ENCODE measurements around the gene RIC8B. TPM values are rescaled to one million over a fixed set of nuclear protein-coding genes. Genes with fewer than 3 reads are reported as not detected.
A peak's percentile ranks its signal among the peaks of the same experiment; 100 is the strongest.

RIC8B gene
- polyA plus RNA-seq, 1 donor (not counting 4 experiments of a cell fraction or from before 2014, with no cell fraction given): 6.8 TPM

GRCh38 chr12:106906715-106907114, 132.2 kb downstream of the RIC8B start:
- TF ChIP-seq EZH2 (IDR thresholded peaks at IDR 0.05; ENCODE audit: low read length): no peak
- TF ChIP-seq, protein P1, sequence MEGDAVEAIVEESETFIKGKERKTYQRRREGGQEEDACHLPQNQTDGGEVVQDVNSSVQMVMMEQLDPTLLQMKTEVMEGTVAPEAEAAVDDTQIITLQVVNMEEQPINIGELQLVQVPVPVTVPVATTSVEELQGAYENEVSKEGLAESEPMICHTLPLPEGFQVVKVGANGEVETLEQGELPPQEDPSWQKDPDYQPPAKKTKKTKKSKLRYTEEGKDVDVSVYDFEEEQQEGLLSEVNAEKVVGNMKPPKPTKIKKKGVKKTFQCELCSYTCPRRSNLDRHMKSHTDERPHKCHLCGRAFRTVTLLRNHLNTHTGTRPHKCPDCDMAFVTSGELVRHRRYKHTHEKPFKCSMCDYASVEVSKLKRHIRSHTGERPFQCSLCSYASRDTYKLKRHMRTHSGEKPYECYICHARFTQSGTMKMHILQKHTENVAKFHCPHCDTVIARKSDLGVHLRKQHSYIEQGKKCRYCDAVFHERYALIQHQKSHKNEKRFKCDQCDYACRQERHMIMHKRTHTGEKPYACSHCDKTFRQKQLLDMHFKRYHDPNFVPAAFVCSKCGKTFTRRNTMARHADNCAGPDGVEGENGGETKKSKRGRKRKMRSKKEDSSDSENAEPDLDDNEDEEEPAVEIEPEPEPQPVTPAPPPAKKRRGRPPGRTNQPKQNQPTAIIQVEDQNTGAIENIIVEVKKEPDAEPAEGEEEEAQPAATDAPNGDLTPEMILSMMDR (optimal IDR thresholded peaks at IDR 0.05 in 1 of 3, IDR thresholded peaks at IDR 0.05 in 1 of 3, conservative IDR thresholded peaks at IDR 0.05 in 1 of 3; ENCODE audit: extremely low read depth in 1 of 3, insufficient read depth in 2 of 3, low read length in 3 of 3): no peak
- Histone ChIP-seq H3K9me3 (ENCODE audit: control insufficient read depth, low read depth, low read length) (no peaks in the 10 kb centered on the region), H4K20me1 (ENCODE audit: control insufficient read depth, extremely low read depth, insufficient read depth, low read length) (no peaks in the 10 kb centered on the region), H3K9me1 (ENCODE audit: control insufficient read depth, extremely low read depth, insufficient read depth, low read length) (no peaks in the 10 kb centered on the region), H2AFZ (ENCODE audit: control insufficient read depth, low read length) (no peak overlapping the region), H3K36me3 (ENCODE audit: control insufficient read depth in 2 of 2, extremely low read depth in 1 of 2, insufficient read depth in 2 of 2, low read length in 2 of 2) (no peaks in the 10 kb centered on the region), H3K4me3 (ENCODE audit: control insufficient read depth in 2 of 3, extremely low read depth in 1 of 3, insufficient read depth in 2 of 3, low read depth in 1 of 3, low read length in 3 of 3) (no peak overlapping the region), H3K27ac (ENCODE audit: control insufficient read depth, insufficient read depth, low read length) (no peak overlapping the region), H3K27me3 (ENCODE audit: control insufficient read depth, extremely low read depth, insufficient read depth, low read length) (no peaks in the 10 kb centered on the region), H3K9ac (ENCODE audit: control insufficient read depth, extremely low read depth, insufficient read depth, low read length) (no peak overlapping the region), H3K79me2 (ENCODE audit: control insufficient read depth, insufficient read depth, low read length) (no peaks in the 10 kb centered on the region), H3K4me2 (ENCODE audit: control insufficient read depth, extremely low read depth, insufficient read depth, low read depth, low read length) (no peak overlapping the region), H3K4me1 (ENCODE audit: control insufficient read depth, extremely low read depth, insufficient read depth, low read length) (peaks cover 3% of the 10 kb centered on the region)
- dilution Hi-C loops (cut with MboI; ENCODE audit: extremely low pct_ligation_motif_present, low sequenced_read_pairs): no loop called here
- DNase-seq (ENCODE audit: low read depth, low spot score): no peak
- no peak for FAIRE-seq

GRCh38 chr12:106907411-106907810, 132.9 kb downstream of the RIC8B start:
- FAIRE-seq (no peak), DNase-seq (ENCODE audit: low read depth, low spot score) (no peak)
- no peaks in the 10 kb centered on the region for H3K79me2 ChIP-seq (ENCODE audit: control insufficient read depth, insufficient read depth, low read length)
- no peaks in the 10 kb centered on the region for H3K9me1 ChIP-seq (ENCODE audit: control insufficient read depth, extremely low read depth, insufficient read depth, low read length)
- no peak overlapping the region for H3K27ac ChIP-seq (ENCODE audit: control insufficient read depth, insufficient read depth, low read length)
- no peak overlapping the region for H3K4me2 ChIP-seq (ENCODE audit: control insufficient read depth, extremely low read depth, insufficient read depth, low read depth, low read length)
- peaks cover 3% of the 10 kb centered on the region for H3K4me1 ChIP-seq (ENCODE audit: control insufficient read depth, extremely low read depth, insufficient read depth, low read length)
- H3K36me3 ChIP-seq (ENCODE audit: control insufficient read depth in 2 of 2, extremely low read depth in 1 of 2, insufficient read depth in 2 of 2, low read length in 2 of 2): no peaks in the 10 kb centered on the region
- no peak overlapping the region for H2AFZ ChIP-seq (ENCODE audit: control insufficient read depth, low read length)
- H3K27me3 ChIP-seq (ENCODE audit: control insufficient read depth, extremely low read depth, insufficient read depth, low read length): no peaks in the 10 kb centered on the region
- no peaks in the 10 kb centered on the region for H3K9me3 ChIP-seq (ENCODE audit: control insufficient read depth, low read depth, low read length)
- dilution Hi-C loops (cut with MboI; ENCODE audit: extremely low pct_ligation_motif_present, low sequenced_read_pairs): no loop called here
- no peak for TF ChIP-seq EZH2 (IDR thresholded peaks at IDR 0.05; ENCODE audit: low read length)
- TF ChIP-seq, protein P1 (optimal IDR thresholded peaks at IDR 0.05 in 1 of 3, IDR thresholded peaks at IDR 0.05 in 1 of 3, conservative IDR thresholded peaks at IDR 0.05 in 1 of 3; ENCODE audit: extremely low read depth in 1 of 3, insufficient read depth in 2 of 3, low read length in 3 of 3): peak in 1 of 3 experiments; percentile 16
- no peak overlapping the region for H3K4me3 ChIP-seq (ENCODE audit: control insufficient read depth in 2 of 3, extremely low read depth in 1 of 3, insufficient read depth in 2 of 3, low read depth in 1 of 3, low read length in 3 of 3)
- no peaks in the 10 kb centered on the region for H4K20me1 ChIP-seq (ENCODE audit: control insufficient read depth, extremely low read depth, insufficient read depth, low read length)
- no peak overlapping the region for H3K9ac ChIP-seq (ENCODE audit: control insufficient read depth, extremely low read depth, insufficient read depth, low read length)

Measured in keratinocyte (primary cell).